ENCODE data around the gene USP8.
"Not testable (repeated sequence)": the region's sequence is repeated elsewhere in the genome, so short reads cannot be mapped to it uniquely, and the experiment has no call there.

Gene USP8

GRCh38 chr15:50452927-50453326 is 28.7 kb downstream of the USP8 start:
- DNase-seq, result no peak

GRCh38 chr15:50458348-50459112 is 34.3 kb downstream of the USP8 start:
- DNase-seq, result no peak

DNA sequence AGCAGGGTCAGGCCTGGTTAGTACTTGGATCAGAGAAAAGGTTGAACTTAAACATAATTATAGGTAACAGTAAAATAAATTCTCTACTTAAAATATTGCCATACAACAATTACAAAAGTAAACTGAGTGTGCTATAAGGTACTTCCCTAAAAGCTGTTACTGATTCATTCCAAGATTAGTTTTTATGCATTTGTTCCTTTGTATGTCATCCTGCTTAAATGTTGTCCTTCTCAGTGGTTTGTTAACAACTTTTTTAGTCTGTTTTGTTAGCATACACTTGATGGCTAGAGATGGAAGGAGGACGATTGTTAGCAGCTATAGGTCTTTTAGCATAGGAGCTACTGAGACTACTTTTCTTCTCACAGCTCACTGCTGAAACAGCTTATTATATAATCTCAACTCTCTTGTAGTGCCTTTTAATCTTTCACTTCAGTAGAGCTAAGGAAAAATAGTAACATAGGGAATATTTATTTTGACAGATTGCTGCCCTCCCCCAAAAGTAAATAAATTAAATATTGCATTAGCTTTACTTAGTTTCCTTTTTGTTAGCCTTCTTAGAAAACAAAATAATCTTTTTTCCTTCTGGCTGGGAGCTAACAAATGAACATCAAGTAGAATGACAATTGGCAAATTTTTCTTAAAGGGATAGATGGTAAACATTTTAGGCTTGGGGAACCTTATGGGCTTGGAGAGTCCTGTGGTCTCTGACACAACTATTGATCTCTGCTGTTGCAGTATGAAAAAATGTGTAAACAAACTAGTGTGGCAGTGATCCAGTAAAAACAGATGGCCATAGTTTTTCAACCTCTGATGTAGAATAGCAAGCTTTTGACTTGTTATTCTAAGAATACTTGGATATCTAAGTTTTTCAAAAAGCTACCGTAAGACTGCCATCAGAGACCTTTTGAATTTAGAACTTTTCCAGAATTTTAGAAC is 39.5 kb downstream of the USP8 start:
- DNase-seq, result no peak

GRCh38 chr15:50471072-50471471 is 46.9 kb downstream of the USP8 start:
- no peak for DNase-seq

DNA sequence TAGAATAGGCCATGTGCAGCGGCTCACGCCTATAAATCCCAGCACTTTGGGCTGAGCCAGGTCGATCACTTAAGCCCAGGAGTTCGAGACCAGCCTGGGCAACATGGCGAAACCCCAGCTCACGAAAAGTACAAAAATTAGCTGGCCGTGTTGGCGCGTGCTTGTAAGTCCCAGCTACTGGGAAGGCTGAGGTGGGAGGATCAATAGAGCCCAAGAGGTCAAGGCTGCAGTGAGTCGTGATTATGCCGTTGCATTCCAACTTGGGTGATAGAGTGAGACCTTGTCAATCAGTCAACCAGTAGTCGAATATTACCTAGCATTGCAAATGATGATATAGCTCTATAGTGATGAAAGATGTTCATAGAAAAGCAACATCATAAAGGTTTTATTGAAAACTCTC is 51.9 kb downstream of the USP8 start:
- DNase-seq, result no peak

DNA sequence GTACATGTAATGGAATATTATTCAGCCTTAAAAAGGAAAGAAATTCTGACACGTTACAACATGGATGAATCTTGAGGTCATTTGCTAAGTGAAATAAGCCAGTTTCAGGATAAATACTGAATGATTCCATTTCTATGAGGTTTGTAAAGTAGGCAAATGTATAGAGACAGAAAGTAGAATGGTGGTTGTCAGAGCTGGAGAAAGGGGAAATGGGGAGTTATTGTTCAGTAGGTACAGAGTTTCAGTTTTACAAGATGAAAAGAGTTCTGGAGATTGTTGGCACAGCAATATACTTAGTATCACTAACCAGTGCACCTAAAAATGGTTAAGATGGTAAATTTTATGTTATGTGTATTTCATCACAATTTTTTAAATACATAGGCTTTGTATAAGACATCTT is 60.6 kb downstream of the USP8 start:
- DNase-seq, result no peak

GRCh38 chr15:50485389-50485788 is 61.2 kb downstream of the USP8 start:
- DNase-seq, result no peak

- DNase-seq, result no peak
These were observed 63.1 kb downstream of the USP8 start for GRCh38 chr15:50487287-50487686.

DNA sequence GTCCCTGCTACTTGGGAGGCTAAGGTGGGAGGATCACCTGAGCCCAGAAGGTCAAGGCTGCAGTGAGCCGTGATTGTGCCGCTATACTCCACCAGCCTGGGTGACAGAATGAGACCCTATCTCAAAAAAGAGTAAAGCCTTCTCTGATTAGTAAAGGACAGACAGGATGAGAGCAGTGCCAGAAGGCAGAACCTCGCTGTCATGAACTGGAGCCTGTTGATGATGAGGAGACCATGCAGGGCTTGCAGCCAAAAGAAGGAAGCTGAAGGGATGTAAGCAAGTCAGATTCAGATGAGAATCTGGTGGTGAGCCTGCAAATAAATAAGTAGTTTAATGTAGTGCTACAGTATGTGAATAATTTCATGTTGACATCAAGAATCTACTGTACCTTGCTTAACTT is 69.4 kb downstream of the USP8 start:
- no peak for DNase-seq

GRCh38 chr15:50494547-50494946 is 70.3 kb downstream of the USP8 start:
- not testable (repeated sequence) for DNase-seq

- DNase-seq, result no peak
These were observed 72.5 kb downstream of the USP8 start for GRCh38 chr15:50496692-50497091.

GRCh38 chr15:50500352-50500751 is 76.1 kb downstream of the USP8 start:
- DNase-seq, result no peak

DNA sequence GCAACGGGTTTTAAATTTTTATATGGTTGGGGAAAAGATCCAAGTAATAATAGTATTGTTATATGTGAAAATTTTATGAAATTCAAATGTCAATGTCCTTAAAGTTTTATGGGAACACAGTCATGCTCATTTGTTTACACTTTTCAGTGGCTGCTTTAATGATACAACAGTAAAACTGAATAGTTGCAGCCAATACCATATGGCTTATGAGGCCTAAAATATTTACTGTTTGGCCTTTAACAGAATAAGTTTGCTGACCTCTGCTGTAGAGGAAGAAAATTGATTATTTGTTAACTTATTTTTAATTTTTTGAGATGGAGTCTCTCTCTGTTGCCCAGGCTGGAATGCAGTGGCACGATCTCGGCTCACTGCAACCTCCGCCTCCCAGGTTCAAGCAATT is 77.6 kb downstream of the USP8 start:
- DNase-seq, result no peak

DNA sequence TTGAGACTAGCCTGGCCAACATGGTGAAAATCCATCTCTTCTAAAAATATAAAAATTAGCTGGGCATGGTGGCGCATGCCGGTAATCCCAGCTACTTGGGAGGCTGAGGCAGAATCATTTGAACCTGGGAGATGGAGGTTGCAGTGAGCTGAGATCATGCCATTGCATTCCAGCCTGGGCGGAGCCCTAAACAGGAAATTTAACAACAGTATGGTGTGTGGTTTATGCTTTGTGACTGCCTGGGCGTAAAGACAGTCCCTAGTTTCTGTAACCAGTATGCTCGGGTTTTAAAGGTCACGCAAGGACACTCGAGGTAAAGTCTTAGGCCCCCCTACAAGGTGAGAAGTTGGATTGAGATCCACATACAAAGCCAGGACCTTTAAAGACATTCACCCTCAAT is 78.9 kb downstream of the USP8 start:
- no peak for DNase-seq

DNA sequence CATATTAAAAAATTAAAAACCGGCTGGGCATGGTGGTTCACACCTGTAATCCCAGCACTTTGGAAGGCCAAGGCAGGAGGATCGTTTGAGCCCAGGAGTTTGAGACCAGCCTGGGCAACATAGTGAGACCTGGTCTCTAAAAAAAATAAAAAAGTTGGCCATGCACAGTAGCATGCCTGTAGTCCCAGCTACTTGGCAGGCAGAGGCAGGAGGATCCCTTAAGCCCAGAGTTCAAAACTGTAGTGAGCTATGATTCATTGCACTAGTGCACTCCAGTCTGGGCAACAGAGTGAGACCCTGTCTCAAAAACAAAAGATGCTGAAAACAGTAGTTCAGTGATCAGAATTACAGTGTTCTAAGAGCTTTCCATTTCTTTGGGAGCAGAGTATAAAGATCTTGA is 81.5 kb downstream of the USP8 start:
- DNase-seq, result not testable (repeated sequence)

DNA sequence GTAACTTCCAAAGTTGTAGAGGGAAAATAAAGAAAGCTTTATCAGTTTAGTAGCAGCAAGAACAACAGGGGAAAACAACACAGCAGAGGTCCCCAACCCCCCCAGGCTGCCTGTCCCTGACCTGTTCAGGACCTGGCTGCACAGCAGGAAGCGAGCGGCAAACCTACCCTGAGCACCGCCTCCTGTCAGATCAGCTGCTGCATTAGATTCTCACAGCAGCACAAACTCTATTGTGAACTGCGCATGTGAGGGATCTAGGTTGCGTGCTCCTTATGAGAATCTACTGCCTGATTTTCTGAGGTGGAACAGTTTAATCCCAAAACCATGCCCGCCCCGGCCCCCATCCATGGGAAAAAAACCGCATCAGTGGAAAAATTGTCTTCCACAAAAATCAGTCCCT is 81.9 kb downstream of the USP8 start:
- DNase-seq, result no peak

GRCh38 chr15:50513001-50513400 is 88.8 kb downstream of the USP8 start:
- no peak for DNase-seq

DNA sequence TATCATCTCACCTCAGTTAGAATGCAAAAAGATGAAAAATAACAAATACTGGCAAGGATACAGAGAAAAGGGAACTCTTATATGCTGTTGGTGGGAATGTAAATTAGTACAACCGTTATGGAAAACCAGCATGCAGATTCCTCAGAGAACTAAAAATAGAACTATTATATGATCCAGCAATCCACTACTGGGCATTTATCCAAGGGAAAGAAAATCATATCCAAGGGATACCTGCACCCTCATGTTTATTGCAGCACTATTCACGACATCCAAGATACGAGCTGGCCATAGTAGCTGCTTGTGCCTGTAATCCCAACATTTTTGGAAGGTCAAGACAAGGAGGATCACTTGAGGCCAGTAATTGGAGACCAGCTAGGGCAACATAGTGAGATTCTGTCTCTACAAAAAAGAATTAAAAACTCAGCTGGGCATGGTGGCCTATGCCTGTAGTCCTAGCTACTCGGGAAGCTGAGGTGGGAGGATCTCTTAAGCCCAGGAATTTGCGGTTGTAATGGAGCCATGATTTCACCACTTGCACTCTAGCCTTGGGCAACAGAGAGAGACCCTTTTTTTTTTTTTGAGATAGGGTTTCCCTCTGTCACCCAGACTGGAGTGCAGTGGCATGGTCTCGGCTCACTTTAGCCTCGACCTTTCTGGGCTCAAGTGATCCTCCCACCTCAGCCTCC is 95.7 kb downstream of the USP8 start:
- DNase-seq, result no peak

DNA sequence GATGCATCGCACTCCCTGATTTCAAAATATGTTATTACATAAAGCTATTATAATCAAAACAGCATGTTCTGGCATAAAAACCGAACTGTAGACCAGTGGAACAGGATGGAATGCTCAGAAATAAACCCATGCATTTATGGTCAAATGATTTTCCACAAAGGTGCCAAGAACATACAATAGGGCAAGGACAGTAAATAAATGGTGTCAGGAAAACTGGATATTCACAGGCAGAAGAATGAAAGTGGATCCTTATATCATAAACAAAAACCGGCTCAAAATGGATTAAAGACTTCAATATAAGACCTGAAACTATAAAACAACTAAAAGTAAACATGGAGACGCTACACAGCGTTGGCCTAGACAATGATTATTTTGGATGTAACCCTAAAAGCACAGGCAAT is 99.6 kb downstream of the USP8 start:
- no peak for DNase-seq

- DNase-seq, result no peak
These were observed 107.0 kb downstream of the USP8 start for GRCh38 chr15:50531163-50531562.

DNA sequence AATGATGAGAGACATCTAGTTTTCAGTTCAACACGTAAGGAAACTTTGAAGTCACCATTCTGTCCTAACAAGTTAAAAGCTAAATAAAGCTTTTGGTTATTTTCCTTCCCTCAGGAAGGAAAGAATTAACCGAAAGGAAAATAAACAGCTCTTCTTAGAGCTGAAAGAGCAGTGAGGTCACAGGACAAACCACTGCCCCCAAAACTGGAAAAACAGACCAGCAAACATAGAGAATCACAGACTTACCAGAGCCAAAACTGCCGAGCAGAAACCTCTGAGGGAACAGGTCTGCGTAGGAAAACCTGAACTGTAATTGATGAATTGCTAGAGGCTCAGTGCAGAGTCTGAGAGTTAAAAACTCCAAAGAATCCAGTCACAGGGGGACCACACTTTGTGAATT is 107.6 kb downstream of the USP8 start:
- no peak for DNase-seq

GRCh38 chr15:50542887-50543210 is 118.6 kb downstream of the USP8 start:
- DNase-seq, result no peak

- DNase-seq, result no peak
These were observed 119.4 kb downstream of the USP8 start for GRCh38 chr15:50543556-50543955.

DNA sequence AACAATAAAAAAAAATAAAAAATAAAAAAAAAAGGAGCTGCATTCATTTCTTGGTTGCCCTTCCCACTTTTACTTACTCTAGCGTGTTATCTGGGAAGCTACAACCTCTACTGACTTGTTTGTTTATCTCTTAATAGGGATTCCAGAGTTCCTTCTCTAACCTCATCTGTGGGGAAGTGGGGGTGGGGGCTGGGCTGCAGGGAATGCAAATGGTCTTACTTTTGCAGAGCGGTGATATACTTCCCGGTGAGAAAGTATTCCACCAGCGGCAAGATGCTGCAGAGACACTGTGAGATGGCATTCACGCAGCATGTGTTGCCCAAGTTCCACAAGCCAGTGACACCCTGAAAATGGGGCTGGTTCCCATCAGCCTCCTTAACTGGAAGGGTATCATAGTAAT is 120.2 kb downstream of the USP8 start:
- DNase-seq, result no peak
